Stimulated activated naive CD8-positive, alpha-beta T cell treated with anti-CD3 and anti-CD28 coated beads, Interleukin-15, amount 100 ng/mL, for 72 hours (primary cell): ENCODE measurements around the gene DNAJC5.
"Not testable (repeated sequence)": the region's sequence is repeated elsewhere in the genome, so short reads cannot be mapped to it uniquely, and the experiment has no call there.

Experiments
- ATAC-seq: fragments of 150-1000 bp; cut with Tn5 transposase; 2 replicates; pipeline ENCODE4 v1.10.0; 2021; ENCODE audit warnings: mild to moderate bottlenecking, moderate library complexity
- DNase-seq, 2 donors: peaks; one replicate each; pipeline ENCODE4 v3.0.0; 2021 to 2022
- H3K27ac Mint-ChIP-seq, 2 donors: one replicate each; pipeline ENCODE4 v1.8.0; 2022; ENCODE audit warnings: mild to moderate bottlenecking in 2 of 2, mixed read lengths in 2 of 2, moderate library complexity in 2 of 2
- H3K27me3 Mint-ChIP-seq: one replicate; pipeline ENCODE4 v1.8.0; 2022; ENCODE audit warnings: mixed read lengths
- H3K4me1 Mint-ChIP-seq: one replicate; pipeline ENCODE4 v1.8.0; 2022; ENCODE audit warnings: mild to moderate bottlenecking, mixed read lengths
- H3K4me3 Mint-ChIP-seq, 2 donors: one replicate each; pipeline ENCODE4 v1.8.0; 2022; ENCODE audit warnings: mild to moderate bottlenecking in 2 of 2, mixed read lengths in 2 of 2, moderate library complexity in 1 of 2
- H3K9me3 Mint-ChIP-seq, 2 donors: one replicate each; pipeline ENCODE4 v1.8.0; 2022; ENCODE audit warnings: mixed read lengths in 2 of 2

Gene DNAJC5

GRCh38 chr20:63908008-63908682, 13.2 kb downstream of the DNAJC5 start:
- H3K4me1 Mint-ChIP-seq: peaks cover 54% of the 10 kb centered on the region

DNA sequence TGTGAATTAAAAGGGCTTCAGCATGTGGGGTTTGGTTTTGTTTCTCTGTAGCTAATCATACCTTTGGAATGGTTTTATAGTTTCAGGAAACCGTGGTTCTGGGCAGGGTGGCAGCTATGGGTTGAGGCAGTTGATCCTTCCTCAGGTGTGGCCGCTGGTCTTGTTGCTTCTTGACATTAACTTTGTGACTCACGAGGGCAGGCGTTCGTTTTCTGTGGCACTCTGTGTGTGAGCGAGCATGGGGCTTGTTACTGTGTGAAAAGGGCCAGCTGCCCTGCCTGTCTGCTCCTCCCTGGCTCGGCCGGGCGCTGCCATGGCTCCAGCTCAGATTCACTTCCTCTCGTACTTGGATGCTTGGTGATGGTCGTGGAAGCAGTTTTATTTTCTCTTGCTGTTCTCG, 16.2 kb downstream of the DNAJC5 start:
- Mint-ChIP-seq H3K27ac (peak overlapping the region in 1 of 2 donors; percentile 55), H3K9me3 (no peaks in the 10 kb centered on the region), H3K27me3 (no peaks in the 10 kb centered on the region), H3K4me1 (peaks cover 52% of the 10 kb centered on the region), H3K4me3 (peak overlapping the region in 1 of 2 donors; percentile 21)
- ATAC-seq: no peak
- no peak for DNase-seq

More at GRCh38 chr20:63908008-63908682, 13.2 kb downstream of the DNAJC5 start:
- Mint-ChIP-seq H3K27me3 (no peaks in the 10 kb centered on the region), H3K27ac (no peak overlapping the region), H3K9me3 (no peaks in the 10 kb centered on the region), H3K4me3 (no peak overlapping the region)
- DNase-seq: no peak
- peak; percentile 44 for ATAC-seq

DNA sequence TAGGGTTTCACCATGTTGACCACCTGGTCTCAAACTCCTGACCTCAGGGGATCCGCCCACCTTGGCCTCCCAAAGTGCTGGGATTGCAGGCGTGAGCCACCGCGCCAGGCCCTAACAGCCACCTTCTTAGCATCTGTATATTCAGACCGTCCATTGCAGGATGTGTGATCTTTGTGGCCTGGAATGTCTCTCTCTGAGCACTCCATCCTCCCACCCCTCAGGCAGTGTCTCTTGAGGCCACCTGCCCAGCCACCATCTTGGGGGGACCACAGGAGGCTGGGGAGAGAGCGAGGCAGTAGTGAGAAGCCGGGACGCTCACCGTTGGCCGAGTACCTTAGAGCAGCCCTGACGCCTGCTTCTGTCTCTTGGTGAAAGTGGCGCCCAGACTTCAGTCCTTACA, 18.8 kb downstream of the DNAJC5 start:
- Mint-ChIP-seq H3K9me3 (no peaks in the 10 kb centered on the region), H3K27me3 (no peaks in the 10 kb centered on the region), H3K4me1 (peaks cover 41% of the 10 kb centered on the region), H3K27ac (no peak overlapping the region), H3K4me3 (no peak overlapping the region)
- DNase-seq (no peak), ATAC-seq (no peak)

DNA sequence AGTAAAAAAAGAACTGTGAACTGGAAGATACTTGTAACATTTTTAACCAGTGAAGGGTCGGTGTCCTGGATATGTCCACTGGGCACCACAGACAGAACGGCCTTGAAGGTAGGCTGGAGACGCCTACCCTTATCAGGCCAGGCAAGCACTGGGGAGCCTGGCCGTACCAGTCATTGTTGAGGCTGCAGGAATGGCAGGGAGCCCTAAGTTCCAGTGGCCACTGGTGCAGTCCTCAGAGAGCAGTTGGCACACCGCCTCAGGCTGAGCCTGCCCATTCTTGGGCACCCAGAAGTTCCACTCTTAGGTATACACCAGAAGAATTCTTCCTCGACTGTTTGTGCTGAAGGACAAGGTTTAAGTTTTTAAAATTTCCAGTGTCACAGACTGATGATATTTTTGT, 20.5 kb downstream of the DNAJC5 start:
- Mint-ChIP-seq H3K4me1 (peaks cover 31% of the 10 kb centered on the region), H3K4me3 (no peak overlapping the region), H3K27me3 (no peaks in the 10 kb centered on the region), H3K27ac (no peak overlapping the region), H3K9me3 (no peaks in the 10 kb centered on the region)
- DNase-seq (no peak), ATAC-seq (no peak)

DNA sequence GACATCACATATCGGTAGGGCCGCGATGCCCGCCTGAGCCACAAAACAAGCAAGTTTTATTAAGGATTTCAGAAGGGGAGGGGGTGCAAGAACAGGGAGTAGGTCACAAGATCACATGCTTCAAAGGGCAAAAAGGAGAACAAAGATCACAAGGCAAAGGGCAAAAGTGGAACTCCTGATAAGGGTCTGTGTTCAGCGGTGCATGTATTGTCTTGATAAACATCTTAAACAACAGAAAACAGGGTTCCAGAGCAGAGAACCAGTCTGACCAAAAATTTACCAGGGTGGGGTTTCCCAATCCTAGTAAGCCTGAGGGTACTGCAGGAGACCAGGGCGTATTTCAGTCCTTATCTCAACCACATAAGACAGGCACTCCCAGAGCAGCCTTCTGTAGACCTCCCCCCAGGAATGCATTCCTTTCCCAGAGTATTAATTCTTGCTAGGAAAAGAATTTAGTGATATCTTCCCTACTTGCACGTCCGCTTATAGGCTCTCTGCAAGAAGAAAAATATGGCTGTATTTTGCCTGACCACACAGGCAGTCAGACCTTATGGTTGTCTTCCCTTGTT, 21.5 kb downstream of the DNAJC5 start:
- not testable (repeated sequence) for DNase-seq, H3K9me3 Mint-ChIP-seq, H3K27me3 Mint-ChIP-seq, H3K4me3 Mint-ChIP-seq, H3K27ac Mint-ChIP-seq, ATAC-seq
- peaks cover 21% of the 10 kb centered on the region for H3K4me1 Mint-ChIP-seq

DNA sequence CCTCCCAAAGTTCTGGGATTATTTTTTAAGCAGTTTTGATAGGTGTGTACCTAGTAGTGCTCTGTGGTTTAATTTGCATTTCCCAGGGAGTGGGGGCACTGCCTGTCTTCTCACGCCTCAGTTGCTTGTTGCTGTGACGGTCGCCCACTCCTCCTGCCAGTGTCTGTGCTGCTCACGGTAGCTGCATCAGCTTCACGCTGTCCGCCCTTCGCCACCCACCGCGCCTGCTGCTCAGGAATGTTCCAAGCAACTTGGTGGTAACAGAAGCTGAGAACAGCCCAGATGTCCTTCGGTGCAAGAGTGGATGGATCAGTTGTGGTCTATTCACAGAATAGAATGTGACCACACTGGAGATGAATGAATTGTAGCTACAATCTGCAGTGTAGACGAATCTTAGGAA, 22.9 kb downstream of the DNAJC5 start:
- H3K27ac Mint-ChIP-seq: no peak overlapping the region
- no peak for ATAC-seq
- H3K4me1 Mint-ChIP-seq: peaks cover 12% of the 10 kb centered on the region
- no peak overlapping the region for H3K4me3 Mint-ChIP-seq
- no peaks in the 10 kb centered on the region for H3K27me3 Mint-ChIP-seq
- H3K9me3 Mint-ChIP-seq: no peaks in the 10 kb centered on the region
- DNase-seq: no peak

GRCh38 chr20:63919130-63919529, 24.2 kb downstream of the DNAJC5 start:
- no peak overlapping the region for H3K4me3 Mint-ChIP-seq
- ATAC-seq: no peak
- H3K9me3 Mint-ChIP-seq: no peaks in the 10 kb centered on the region
- H3K27ac Mint-ChIP-seq: no peak overlapping the region
- H3K4me1 Mint-ChIP-seq: peaks cover 7% of the 10 kb centered on the region
- DNase-seq: no peak
- no peaks in the 10 kb centered on the region for H3K27me3 Mint-ChIP-seq

DNA sequence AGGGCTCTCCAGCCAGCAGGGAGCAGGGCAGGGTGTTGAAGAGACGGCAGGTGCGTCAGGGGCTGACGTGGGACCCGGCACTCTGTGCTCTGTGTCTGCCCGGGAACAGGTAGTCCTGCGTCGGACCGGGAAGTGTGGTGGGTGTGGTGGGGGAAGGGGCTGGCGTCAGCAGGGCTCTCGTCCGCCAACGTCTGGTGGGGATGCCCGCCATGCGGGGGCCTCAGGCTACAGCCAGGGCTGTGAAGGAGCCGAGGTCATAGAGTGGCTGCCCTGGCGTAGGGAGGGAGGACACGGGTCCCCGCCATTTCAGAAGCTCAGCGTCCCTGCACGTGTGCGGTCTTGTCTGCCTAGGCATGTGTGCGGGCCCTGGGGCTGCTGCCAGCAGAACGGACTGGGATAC, 25.3 kb downstream of the DNAJC5 start:
- no peak for DNase-seq
- Mint-ChIP-seq H3K4me1 (peaks cover 6% of the 10 kb centered on the region), H3K27me3 (no peaks in the 10 kb centered on the region), H3K4me3 (no peak overlapping the region), H3K9me3 (no peaks in the 10 kb centered on the region), H3K27ac (no peak overlapping the region)
- no peak for ATAC-seq

DNA sequence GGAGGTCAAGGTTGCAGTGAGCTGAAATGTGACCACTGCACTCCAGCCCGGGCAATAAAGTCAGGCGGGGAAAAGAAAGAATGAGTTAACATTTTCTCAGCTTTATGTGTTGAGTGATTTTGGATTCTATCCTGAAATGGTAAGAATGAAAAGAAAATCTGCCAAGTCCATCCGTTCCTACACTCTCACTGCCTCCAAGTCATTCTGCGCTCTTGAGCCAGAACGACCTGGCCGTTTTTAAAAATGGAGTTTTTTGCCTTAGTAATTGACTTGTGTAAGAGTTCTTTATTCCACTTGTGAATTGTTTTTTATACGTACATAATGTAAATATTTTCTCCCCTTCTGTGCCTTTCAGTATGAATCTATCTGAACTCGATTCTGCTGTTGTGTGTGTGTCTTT, 28.7 kb downstream of the DNAJC5 start:
- DNase-seq (no peak), ATAC-seq (no peak)
- no peak overlapping the region for H3K4me3 Mint-ChIP-seq
- H3K9me3 Mint-ChIP-seq: no peaks in the 10 kb centered on the region
- peaks cover 7% of the 10 kb centered on the region for H3K4me1 Mint-ChIP-seq
- no peaks in the 10 kb centered on the region for H3K27me3 Mint-ChIP-seq
- H3K27ac Mint-ChIP-seq: peak overlapping the region in 1 of 2 donors; percentile 77

- peaks cover 7% of the 10 kb centered on the region for H3K4me1 Mint-ChIP-seq
- H3K27ac Mint-ChIP-seq: no peak overlapping the region
Observed at GRCh38 chr20:63924241-63924640, 29.3 kb downstream of the DNAJC5 start.

GRCh38 chr20:63926298-63926697, 31.4 kb downstream of the DNAJC5 start:
- Mint-ChIP-seq H3K27me3 (no peaks in the 10 kb centered on the region), H3K9me3 (no peaks in the 10 kb centered on the region), H3K4me1 (peaks cover 7% of the 10 kb centered on the region), H3K4me3 (no peak overlapping the region), H3K27ac (no peak overlapping the region)
- no peak for ATAC-seq
- no peak for DNase-seq

More at GRCh38 chr20:63924241-63924640, 29.3 kb downstream of the DNAJC5 start:
- Mint-ChIP-seq H3K27me3 (no peaks in the 10 kb centered on the region), H3K9me3 (no peaks in the 10 kb centered on the region), H3K4me3 (no peak overlapping the region)
- ATAC-seq (no peak), DNase-seq (no peak)

- Mint-ChIP-seq H3K27ac (peak overlapping the region in 1 of 2 donors; percentile 63), H3K4me1 (peaks cover 7% of the 10 kb centered on the region), H3K4me3 (no peak overlapping the region), H3K27me3 (no peaks in the 10 kb centered on the region), H3K9me3 (no peaks in the 10 kb centered on the region)
- DNase-seq (no peak), ATAC-seq (no peak)
Observed at GRCh38 chr20:63929071-63929470, 34.1 kb downstream of the DNAJC5 start.

- not testable (repeated sequence) for H3K27me3 Mint-ChIP-seq, ATAC-seq, H3K4me3 Mint-ChIP-seq, DNase-seq, H3K9me3 Mint-ChIP-seq, H3K27ac Mint-ChIP-seq, H3K4me1 Mint-ChIP-seq
Observed at GRCh38 chr20:63929473-63929883, 34.6 kb downstream of the DNAJC5 start.

DNA sequence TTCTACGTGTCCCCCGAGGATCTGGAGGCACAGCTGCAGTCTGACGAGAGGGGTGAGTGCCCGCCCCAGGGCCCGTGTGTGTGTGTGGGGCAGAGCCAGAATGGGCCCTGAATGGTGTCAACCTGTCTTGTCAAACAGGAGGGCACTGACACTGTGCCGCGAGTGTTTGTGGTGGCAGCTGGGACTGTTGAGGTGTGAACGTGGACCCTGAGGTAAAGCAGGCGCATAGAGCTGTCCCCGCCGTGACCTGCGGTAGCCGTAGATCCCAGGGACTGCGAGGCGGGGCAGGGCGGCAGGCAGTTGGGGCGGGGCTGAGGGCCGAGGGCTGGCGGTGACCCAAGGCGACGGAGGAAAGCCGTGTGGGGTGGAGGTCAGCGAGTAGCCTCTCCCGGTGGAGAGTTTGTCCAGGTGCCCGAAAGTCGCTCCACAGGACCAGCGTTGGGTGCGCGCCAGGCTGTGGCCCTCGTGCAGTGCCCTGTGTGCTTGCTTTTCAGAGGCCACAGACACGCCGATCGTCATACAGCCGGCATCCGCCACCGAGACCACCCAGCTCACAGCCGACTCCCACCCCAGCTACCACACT, 36.1 kb downstream of the DNAJC5 start:
- no peaks in the 10 kb centered on the region for H3K9me3 Mint-ChIP-seq
- no peaks in the 10 kb centered on the region for H3K27me3 Mint-ChIP-seq
- H3K27ac Mint-ChIP-seq: peak overlapping the region in 1 of 2 donors; percentile 78
- no peak overlapping the region for H3K4me3 Mint-ChIP-seq
- DNase-seq: no peak
- ATAC-seq: no peak
- H3K4me1 Mint-ChIP-seq: peaks cover 5% of the 10 kb centered on the region

GRCh38 chr20:63931735-63932134, 36.8 kb downstream of the DNAJC5 start:
- peaks cover 5% of the 10 kb centered on the region for H3K4me1 Mint-ChIP-seq
- H3K27ac Mint-ChIP-seq: peak overlapping the region in 1 of 2 donors; percentile 50
- no peaks in the 10 kb centered on the region for H3K27me3 Mint-ChIP-seq
- no peaks in the 10 kb centered on the region for H3K9me3 Mint-ChIP-seq
- ATAC-seq (no peak), DNase-seq (no peak)
- H3K4me3 Mint-ChIP-seq: no peak overlapping the region

GRCh38 chr20:63932606-63933160, 37.8 kb downstream of the DNAJC5 start:
- Mint-ChIP-seq H3K4me3 (no peak overlapping the region), H3K27ac (no peak overlapping the region), H3K9me3 (no peaks in the 10 kb centered on the region), H3K4me1 (peaks cover 5% of the 10 kb centered on the region), H3K27me3 (no peaks in the 10 kb centered on the region)
- no peak for DNase-seq
- no peak for ATAC-seq
